ENCODE data around the gene PAM.
"Not testable (repeated sequence)": the region's sequence is repeated elsewhere in the genome, so short reads cannot be mapped to it uniquely, and the experiment has no call there.

Gene PAM

DNA sequence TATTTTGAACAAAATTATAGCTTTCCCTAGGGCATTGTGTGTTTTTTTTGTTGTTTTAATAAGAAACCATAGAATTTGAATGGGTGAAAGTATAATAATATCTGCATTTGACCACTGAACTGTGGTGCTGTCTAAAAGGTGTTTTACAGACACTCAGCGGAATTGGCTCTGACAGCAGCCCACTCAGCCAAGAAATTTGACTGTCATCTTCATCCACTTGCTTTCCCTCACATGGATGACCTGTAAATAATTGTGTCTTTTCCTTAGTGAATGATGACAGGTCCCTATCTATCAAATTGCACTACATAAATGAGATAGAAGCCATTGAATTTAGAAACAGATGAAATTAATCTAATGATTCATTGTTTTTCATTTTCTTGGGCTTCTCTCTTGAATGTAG, 150.0 kb downstream of the PAM start:
- no peak for DNase-seq

DNA sequence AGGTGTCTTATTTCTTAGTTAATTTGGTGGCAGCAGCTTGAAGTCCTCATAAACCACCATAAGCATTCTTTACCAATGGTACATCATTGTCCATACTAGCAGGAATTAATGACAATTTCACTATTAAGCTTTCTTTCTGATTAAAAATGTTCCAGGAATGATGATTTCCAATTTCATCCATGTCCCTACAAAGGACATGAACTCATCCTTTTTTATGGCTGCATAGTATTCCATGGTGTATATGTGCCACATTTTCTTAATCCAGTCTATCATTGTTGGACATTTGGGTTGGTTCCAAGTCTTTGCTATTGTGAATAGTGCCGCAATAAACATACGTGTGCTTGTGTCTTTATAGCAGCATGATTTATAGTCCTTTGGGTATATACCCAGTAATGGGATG, 152.0 kb downstream of the PAM start:
- not testable (repeated sequence) for DNase-seq

DNA sequence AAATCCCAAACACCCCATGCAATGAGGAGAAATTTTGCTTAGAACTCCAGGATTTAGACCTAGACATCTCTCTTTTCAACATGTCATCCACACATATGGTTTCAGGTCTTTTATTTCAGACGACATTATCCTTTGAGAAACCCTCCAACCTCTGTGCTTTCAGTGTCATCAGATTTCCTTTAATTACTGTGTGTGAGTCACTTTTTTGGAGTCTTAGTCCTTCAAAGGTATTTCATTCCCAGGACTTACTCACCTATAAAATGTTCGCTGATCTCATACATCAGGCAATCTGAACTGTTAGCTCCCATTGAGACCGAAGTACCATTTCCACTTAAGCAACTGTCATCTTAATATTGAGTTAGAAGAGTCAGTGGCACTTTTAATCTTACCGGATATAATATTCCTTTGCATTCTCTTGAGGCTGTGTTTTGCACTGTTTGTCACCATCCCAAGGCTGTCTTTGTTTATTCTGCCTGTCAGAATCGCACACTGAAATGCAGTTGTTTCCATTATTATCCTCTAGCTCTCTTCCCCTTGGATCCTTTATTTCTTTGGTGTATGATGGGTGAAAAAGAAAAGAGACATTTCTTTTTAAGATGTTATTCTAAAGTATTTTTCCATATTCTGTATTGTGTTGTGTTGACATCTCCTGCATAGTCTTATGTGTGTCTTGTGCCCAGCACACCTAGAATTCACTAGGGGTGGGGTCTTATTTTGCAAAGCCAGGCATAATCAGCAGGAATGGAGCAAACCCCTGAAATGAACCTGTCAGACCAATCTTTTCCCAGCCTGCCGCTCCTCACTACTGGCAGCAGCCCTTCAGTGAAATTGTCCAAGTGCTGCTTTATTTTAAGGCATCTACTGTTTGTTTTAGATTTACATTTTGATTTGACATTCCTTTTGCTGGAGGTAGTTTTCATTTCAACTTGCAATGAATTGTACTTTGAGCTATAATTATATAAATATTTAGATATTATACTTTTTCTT, 155.4 kb downstream of the PAM start:
- no peak for DNase-seq

- no peak for DNase-seq
These were observed 156.9 kb downstream of the PAM start for GRCh38 chr5:102911973-102912372.

DNA sequence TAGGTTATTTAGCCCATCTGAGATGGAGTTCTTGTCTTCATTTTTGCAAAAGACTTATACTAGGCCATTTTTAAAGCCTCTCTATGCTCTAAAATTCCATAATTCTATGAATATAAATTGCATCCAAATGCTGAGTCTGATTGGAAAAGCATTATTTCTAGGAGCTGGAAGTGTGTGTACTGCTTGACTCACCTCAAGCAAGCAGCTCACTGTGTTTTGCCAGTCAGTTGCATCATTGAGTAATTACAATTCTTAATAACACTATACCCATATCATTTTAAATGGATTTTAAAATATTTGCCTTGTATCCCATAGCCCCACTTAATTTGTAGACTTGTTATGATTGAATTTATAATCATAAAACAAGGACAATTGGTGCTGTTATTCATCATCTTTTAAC, 161.0 kb downstream of the PAM start:
- no peak for DNase-seq

GRCh38 chr5:102918986-102919610, 164.0 kb downstream of the PAM start:
- no peak for DNase-seq

DNA sequence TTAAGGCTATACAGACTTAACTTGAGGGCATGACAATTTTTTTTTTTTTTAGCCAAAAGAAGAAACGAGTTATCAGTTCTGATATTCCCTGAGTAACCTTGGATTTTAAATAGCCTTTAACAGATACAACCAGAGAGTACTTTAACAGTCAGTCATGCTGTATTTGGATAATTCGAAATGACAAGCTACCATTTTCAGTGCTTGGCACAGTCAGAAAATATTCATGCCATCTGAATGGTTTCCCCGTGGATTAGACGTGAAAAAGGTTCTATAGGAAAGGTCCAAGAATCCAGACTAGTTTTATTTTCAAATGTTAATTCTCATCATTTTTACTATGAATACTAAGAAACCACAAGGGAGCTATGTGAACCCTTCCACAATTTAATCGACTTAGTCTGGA, 165.7 kb downstream of the PAM start:
- DNase-seq: no peak

DNA sequence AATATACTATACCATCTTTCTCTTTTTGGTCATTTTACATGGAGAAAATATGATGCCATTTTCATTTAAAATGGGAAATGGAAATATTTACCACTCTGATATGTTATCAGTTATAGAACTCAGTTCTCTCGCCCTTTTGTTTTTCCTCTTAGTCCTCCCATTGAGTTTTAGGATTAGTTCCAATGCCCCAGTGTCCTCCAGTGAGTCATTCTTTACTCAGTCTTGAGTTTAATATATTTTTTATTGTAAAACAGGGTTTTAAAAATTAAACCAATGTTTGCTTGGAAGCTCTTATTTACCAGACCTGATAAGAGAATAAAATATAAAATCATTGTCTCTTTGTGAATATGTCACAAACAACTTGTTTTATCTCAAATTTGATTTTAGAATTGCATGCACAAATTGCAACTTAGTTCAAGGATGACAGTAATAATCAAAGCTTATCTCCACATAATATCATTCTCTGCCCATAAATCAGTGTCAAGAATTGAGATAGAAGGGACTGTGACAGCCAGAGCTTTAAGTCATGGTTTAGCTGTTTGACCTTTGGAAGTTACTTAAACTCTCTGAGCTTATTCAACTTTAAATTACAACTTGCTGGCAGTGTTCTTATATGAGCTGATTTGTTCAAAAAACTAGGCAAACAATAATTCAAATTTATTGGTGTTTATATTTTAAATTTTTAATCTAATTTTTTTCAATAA, 166.4 kb downstream of the PAM start:
- DNase-seq: no peak

DNA sequence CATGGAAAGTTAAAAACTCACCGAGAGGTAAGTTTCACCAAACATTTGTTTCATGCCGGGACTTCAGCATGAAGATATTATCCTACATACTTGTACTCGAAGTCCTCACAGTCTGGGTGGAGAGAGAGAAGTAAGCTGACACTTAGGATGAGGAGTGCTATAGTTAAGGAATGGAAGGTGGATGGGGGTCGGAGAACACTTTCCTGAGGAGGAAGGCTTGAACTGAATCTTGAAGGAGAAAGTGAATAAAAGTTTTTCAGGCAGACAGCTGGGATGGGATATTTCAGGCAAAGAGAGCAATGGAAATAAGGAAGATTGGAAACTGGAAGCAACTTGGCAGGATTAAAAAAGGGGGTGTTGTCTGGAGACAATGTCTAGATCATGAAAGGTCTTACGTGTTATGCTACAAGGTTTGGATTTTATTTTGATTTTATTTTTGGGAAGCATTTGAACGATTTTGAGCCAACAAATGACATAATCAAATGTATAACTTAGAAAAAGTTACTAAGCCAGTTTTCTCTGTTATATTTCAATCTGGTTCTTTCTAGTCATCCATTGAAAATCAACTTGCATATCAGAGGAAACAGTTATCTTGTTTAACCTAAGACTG, 167.1 kb downstream of the PAM start:
- no peak for DNase-seq

- DNase-seq: no peak
These were observed 167.8 kb downstream of the PAM start for GRCh38 chr5:102922799-102923477.

GRCh38 chr5:102924963-102925362, 169.9 kb downstream of the PAM start:
- DNase-seq: no peak

DNA sequence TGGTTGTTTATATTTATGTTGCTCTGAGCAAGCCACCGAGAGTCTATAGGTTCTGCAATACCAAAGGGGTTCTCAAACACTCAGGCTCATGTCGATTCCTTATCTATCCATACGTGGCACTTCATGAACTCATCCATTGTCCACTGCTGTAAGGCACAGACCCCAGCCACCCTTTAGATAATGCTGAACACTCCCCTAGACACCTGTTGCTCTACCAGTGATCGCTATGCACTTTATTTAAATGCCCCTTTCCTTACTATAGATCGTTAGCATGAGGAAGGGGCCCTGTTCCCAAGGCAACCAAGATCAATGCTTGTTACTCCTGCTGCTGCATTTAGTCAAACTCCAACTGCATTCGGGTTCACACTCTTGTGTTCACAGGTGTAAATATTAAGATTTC, 171.9 kb downstream of the PAM start:
- DNase-seq: no peak

GRCh38 chr5:102930244-102930643, 175.1 kb downstream of the PAM start:
- no peak for DNase-seq

GRCh38 chr5:102931085-102931725, 176.1 kb downstream of the PAM start:
- DNase-seq: no peak

- DNase-seq: no peak
These were observed 177.7 kb downstream of the PAM start for GRCh38 chr5:102932781-102933180.

GRCh38 chr5:102933316-102933715, 178.2 kb downstream of the PAM start:
- DNase-seq: no peak

DNA sequence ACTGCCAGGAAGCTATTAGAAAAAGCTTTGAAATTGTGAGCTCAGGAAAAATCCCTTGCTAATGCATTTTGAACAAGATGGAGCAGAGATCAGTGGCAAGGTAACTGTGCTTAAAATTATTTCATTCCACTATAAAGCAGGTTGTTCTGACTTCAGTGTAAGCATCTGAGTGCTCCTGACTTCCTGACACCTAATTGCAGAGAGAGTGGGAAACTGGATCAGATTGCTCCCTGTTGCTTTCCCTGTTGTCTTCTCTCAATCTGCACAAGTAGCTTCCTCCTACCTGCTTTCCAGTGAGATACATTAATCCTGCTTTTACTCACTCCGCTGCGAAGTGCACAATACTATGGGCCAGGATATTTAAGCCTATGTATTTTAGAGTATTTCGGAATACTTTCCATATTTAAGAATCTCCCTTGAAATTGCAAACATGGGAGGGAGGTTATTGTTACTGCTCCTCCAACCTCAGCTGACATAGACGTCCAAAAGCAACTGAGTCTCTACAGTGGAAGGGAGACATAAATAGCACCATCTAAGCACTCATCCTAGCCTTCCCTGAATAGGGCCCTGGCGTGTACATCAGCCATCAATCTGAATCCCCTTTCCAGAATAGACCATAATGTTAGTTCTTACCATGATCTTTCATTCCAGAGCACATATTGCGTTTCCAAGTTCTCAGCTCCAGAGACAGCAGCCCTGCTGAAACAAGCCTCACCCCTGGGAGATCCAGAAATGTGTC, 178.8 kb downstream of the PAM start:
- DNase-seq: no peak

DNA sequence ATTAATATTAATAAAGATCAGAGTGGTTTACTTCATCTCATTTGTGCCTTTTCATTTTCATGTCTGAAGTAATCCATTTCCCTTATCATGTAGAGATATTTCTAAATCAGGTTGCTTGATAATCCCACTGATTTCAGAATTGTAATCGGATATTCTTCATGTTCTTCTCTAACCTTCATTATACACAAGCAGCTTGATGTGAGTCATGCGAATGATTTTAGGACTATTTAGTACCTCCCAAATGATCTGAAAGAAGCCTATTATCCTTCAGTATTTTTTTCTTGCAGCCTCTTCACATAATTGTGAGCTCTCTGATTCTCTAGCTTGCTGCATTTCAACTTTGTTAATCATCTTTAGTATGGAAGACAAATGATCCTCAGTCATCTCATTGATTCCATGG, 182.8 kb downstream of the PAM start:
- no peak for DNase-seq

- DNase-seq: no peak
These were observed 186.0 kb downstream of the PAM start for GRCh38 chr5:102941111-102941510.

DNA sequence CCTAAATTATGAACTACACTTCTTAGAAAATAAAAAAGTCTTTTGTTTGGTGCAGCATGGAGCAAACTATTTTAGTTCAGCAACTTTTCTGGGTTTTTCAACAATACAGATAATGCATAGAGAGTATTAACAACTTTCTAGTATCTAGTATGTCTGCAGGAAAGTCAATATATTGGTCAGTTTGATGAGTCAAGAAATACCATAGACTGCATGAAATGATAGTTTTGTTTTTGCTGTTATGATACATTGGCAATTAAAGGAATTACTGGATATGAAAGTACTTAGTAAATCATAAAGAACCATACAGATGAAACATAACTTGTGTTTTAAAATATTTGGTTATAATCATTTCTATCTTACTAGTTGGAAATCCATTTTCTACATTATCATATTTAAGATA, 191.3 kb downstream of the PAM start:
- no peak for DNase-seq

DNA sequence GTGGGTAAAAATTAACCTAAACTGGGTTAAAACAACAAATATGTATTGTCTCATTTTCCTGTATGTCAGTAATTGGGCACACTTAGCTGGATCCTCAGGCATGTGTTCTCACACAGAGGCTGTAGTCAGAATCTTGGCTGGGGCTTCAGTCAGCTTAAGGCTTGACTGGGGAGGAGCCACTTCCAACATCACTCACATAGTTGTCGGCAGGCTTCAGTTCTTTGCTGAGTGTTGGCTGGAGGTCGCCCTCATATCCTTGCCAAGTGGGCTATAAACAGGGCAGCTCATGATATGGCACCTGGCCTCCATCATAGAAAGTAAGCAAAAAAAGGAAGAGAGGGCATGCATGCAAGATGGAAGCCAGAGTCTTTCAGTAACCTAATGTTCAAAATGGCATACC, 191.9 kb downstream of the PAM start:
- DNase-seq: no peak
